Caco-2 (cell line): ENCODE measurements around the gene ADAM30. TPM values are rescaled to one million over a fixed set of nuclear protein-coding genes. Genes with fewer than 3 reads are reported as not detected.

Experiments
- BruUV-seq: library from RNA; stranded (reverse); fragments of 400-500 nt; replicated peaks from 2 replicates; lab custom pipeline; 2021; lab: Mats Ljungman, UMichigan
- CTCF ChIA-PET: fragments of 300-600 bp; sonication (Branson Sonifier 250); formaldehyde crosslinking; loops from one replicate; lab custom pipeline; 2022; ENCODE audit warnings: antibody characterized with exemption; lab: Charles Lee
- POLR2A ChIA-PET: fragments of 300-600 bp; sonication (Branson Sonifier 250); formaldehyde crosslinking; loops from one replicate; lab custom pipeline; 2022; ENCODE audit warnings: antibody characterized with exemption; lab: Charles Lee
- DNase-seq, 2 experiments: peaks; one replicate each; pipeline versions ENCODE4 v3.0.0 to v3.0.0-alpha.2; 2020 to 2022
- H3K27me3 ChIP-seq: replicated peaks from 2 replicates; pipeline ENCODE4 v1.6.0; 2011; ENCODE audit warnings: low read length; ENCODE audit not compliant: control insufficient read depth, insufficient read depth
- H3K36me3 ChIP-seq: 2 replicates; pipeline ENCODE4 v1.5.1; 2011; ENCODE audit warnings: low read length; ENCODE audit not compliant: control insufficient read depth, insufficient read depth
- H3K4me1 ChIP-seq: fragments of 250-450 bp; sonication (Bioruptor Pico); 2 replicates; pipeline ENCODE4 v1.5.1; 2020; ENCODE audit warnings: mild to moderate bottlenecking
- H3K4me3 ChIP-seq: 2 replicates; pipeline ENCODE4 v1.5.1; 2011; ENCODE audit warnings: low read depth, mild to moderate bottlenecking, control low read depth, low read length
- H3K9me3 ChIP-seq: fragments of 250-450 bp; sonication (Bioruptor Pico); 2 replicates; pipeline ENCODE4 v1.5.1; 2020; ENCODE audit warnings: mild to moderate bottlenecking, moderate library complexity
- H3K27ac Mint-ChIP-seq: one replicate; pipeline ENCODE4 v1.8.0; 2022; ENCODE audit warnings: mixed read lengths; ENCODE audit not compliant: unreplicated experiment
- H3K27me3 Mint-ChIP-seq: one replicate; pipeline ENCODE4 v1.8.0; 2022; ENCODE audit warnings: mixed read lengths; ENCODE audit not compliant: insufficient read depth, unreplicated experiment
- H3K36me3 Mint-ChIP-seq: one replicate; pipeline ENCODE4 v1.8.0; 2022; ENCODE audit warnings: mild to moderate bottlenecking, mixed read lengths; ENCODE audit not compliant: insufficient read depth, unreplicated experiment
- H3K4me1 Mint-ChIP-seq: one replicate; pipeline ENCODE4 v1.8.0; 2022; ENCODE audit warnings: low read depth, mixed read lengths; ENCODE audit not compliant: unreplicated experiment
- H3K4me3 Mint-ChIP-seq: one replicate; pipeline ENCODE4 v1.8.0; 2022; ENCODE audit warnings: mild to moderate bottlenecking, moderate library complexity, mixed read lengths; ENCODE audit not compliant: unreplicated experiment
- H3K9me3 Mint-ChIP-seq: one replicate; pipeline ENCODE4 v1.8.0; 2022; ENCODE audit warnings: mixed read lengths; ENCODE audit not compliant: unreplicated experiment
- CTCF ChIP-seq, 2 experiments: fragments of 200-600 bp in 1 of 2; IDR thresholded peaks; 1 replicate in 1 of 2; 2 replicates in 1 of 2; pipeline versions ENCODE4 v1.5.1 to v1.8.0; 2011 to 2022; ENCODE audit warnings: antibody characterized with exemption in 1 of 2, control low read depth in 1 of 2, inconsistent platforms in 1 of 2, low read depth in 1 of 2, low read length in 1 of 2, mild to moderate bottlenecking in 1 of 2, moderate library complexity in 1 of 2; ENCODE audit not compliant: insufficient read depth in 1 of 2, severe bottlenecking in 1 of 2, unreplicated experiment in 1 of 2
- intact Hi-C: fragments of 100-400 bp; cut with micrococcal nuclease; formaldehyde crosslinking; loops from one replicate; pipeline ENCODE4 v1.10.0; 2022; ENCODE audit not compliant: unreplicated experiment
- total RNA-seq: library from RNA; stranded (reverse); gene quantifications from 2 replicates; pipeline ENCODE4 v1.2.3, GENCODE V29; 2022

ADAM30 gene
- total RNA-seq, 1 experiment from 2014 or later = not detected

DNA sequence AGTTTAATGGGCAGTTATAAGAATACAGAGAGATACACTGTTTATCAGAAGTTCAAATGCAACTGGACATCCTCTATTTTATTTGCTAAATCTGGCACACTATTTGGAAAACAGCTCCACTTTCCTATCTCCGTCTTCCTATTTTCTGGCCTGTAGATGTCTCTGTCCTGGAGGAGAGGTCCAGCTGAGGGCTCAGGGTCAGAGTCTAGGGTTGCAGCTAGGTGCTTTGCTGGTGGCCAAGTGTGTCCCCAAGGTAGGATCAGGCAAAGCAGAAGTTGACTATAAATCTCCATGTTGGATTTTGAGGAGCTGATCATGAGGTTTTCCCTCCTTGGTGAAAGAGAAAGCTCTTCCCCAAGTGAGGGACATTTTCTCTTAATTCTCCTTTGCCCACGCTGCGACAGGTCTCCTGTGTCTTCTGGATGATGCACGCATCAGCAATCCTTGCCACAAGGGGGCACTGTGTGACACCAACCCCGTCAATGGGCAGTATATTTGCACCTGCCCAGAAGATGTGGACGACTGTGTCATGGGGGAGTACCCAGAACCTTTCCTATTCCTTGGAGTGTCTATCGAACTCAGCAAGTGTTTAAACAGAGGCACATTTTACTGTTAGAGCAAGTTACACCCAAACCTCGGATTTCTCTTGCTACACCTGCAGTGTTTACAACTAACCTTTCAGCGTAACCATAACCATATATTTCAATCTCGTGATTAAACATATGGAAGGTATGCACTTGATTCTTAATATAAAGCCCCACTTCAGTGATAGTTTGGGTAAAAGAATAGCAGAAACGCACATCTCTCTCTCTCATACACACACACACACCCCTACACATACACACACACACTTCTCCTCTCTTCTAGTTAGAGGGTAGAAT is 10.2 kb downstream of the ADAM30 start:
- no peaks in the 10 kb centered on the region for H3K4me1 Mint-ChIP-seq
- H3K27me3 Mint-ChIP-seq = no peaks in the 10 kb centered on the region
- H3K27ac Mint-ChIP-seq = no peak overlapping the region
- no TSS peak for BruUV-seq
- Histone ChIP-seq H3K4me1 (no peaks in the 10 kb centered on the region), H3K27me3 (no peaks in the 10 kb centered on the region), H3K4me3 (no peak overlapping the region), H3K9me3 (no peaks in the 10 kb centered on the region), H3K36me3 (no peaks in the 10 kb centered on the region)
- peak; percentile 52 to 67 for TF ChIP-seq CTCF (IDR thresholded peaks at IDR 0.05; ENCODE audit: insufficient read depth in 1 of 2, low read depth in 1 of 2, low read length in 1 of 2, severe bottlenecking in 1 of 2, unreplicated experiment in 1 of 2)
- H3K9me3 Mint-ChIP-seq = peaks cover 16% of the 10 kb centered on the region
- CTCF ChIA-PET = interaction anchor here (0.9 kb wide), 1 partner anchor 77 kb away, joined by 4 read pairs; no protein-coding TSS in a partner anchor
- peak; percentile 41 to 59 for DNase-seq
- H3K36me3 Mint-ChIP-seq = no peaks in the 10 kb centered on the region
- intact Hi-C loops = no loop called here
- no peak overlapping the region for H3K4me3 Mint-ChIP-seq
- POLR2A ChIA-PET = no interaction called here

- Histone ChIP-seq H3K9me3 (no peaks in the 10 kb centered on the region), H3K36me3 (no peaks in the 10 kb centered on the region), H3K27me3 (no peaks in the 10 kb centered on the region), H3K4me3 (no peak overlapping the region), H3K4me1 (no peaks in the 10 kb centered on the region)
- Mint-ChIP-seq H3K9me3 (peaks cover 16% of the 10 kb centered on the region), H3K36me3 (no peaks in the 10 kb centered on the region), H3K4me1 (no peaks in the 10 kb centered on the region), H3K27ac (no peak overlapping the region), H3K4me3 (no peak overlapping the region), H3K27me3 (no peaks in the 10 kb centered on the region)
- no peak for TF ChIP-seq CTCF (IDR thresholded peaks at IDR 0.05; ENCODE audit: insufficient read depth in 1 of 2, low read depth in 1 of 2, low read length in 1 of 2, severe bottlenecking in 1 of 2, unreplicated experiment in 1 of 2)
- CTCF ChIA-PET = no interaction called here
- POLR2A ChIA-PET = no interaction called here
- intact Hi-C loops = no loop called here
- no peak for DNase-seq
- no TSS peak for BruUV-seq
These were observed 11.6 kb downstream of the ADAM30 start for GRCh38 chr1:119884711-119885110.

DNA sequence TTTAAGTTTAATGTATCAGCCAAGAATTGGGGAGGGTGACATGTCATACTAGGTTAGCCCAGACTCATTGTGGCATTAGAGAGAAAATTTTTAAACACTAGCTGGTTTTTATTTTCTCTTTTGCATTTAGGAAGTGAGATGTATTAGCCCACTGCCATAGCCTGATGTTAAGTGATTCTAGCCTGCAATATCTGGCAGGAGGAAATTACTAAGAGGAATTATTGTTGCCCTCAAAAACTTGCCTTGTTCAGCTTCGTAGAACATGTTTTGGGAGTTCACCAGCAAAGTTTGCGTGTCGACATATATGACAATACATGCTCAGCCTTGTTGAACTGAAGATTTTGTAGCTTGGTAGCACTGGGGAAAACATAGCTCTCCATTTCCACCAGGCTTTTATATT is 12.5 kb downstream of the ADAM30 start:
- no TSS peak for BruUV-seq
- H3K36me3 ChIP-seq = no peaks in the 10 kb centered on the region

More for the DNA sequence above, 12.5 kb downstream of the ADAM30 start:
- Mint-ChIP-seq H3K27ac (no peak overlapping the region), H3K4me3 (no peak overlapping the region), H3K9me3 (peaks cover 9% of the 10 kb centered on the region), H3K27me3 (no peaks in the 10 kb centered on the region), H3K36me3 (no peaks in the 10 kb centered on the region), H3K4me1 (no peaks in the 10 kb centered on the region)
- no peaks in the 10 kb centered on the region for H3K9me3 ChIP-seq
- DNase-seq = no peak
- ChIA-PET POLR2A (no interaction called here), CTCF (no interaction called here)
- H3K27me3 ChIP-seq = no peaks in the 10 kb centered on the region
- H3K4me3 ChIP-seq = no peak overlapping the region
- intact Hi-C loops = no loop called here
- H3K4me1 ChIP-seq = no peaks in the 10 kb centered on the region
- TF ChIP-seq CTCF (IDR thresholded peaks at IDR 0.05; ENCODE audit: insufficient read depth in 1 of 2, low read depth in 1 of 2, low read length in 1 of 2, severe bottlenecking in 1 of 2, unreplicated experiment in 1 of 2) = no peak
